Head of caudate nucleus (tissue), 42 donors: ENCODE data around the gene TRABD2A.
"Not testable (repeated sequence)": the region's sequence is repeated elsewhere in the genome, so short reads cannot be mapped to it uniquely, and the experiment has no call there.

Experiments
- DNase-seq, 42 donors: peaks; one replicate each; pipeline versions ENCODE4 v3.0.0 to v3.0.0-alpha.2; 2020 to 2021; ENCODE audit warnings: mixed read lengths in 7 of 42
- intact Hi-C: fragments of 100-400 bp; cut with DNase I; formaldehyde crosslinking; loops from one replicate; pipeline ENCODE4 v1.15.0; 2022

TRABD2A gene

DNA sequence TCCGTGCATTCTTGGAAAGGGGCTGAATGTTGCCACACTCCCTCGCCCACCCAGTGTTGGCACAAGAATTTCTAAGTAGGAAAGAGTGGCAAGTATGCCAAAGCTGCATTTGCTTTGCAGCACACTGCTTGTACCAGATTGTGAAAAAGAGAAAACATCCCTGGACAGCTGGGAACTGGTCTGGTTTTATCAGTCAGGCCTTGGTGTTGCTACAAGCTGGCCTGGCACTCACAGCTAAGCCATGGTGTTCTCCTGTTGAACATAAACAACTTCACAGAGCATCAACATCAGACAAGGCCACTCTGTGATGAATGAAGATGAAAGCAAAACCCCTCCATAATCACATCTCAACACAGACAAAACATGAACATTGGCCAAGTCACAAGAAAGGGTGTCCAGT, 4.2 kb upstream of the TRABD2A start:
- DNase-seq, result peak in 1 of 42 donors; percentile 24
- intact Hi-C loops, result loop anchor here (10.0 kb wide), 1 partner anchor 390 kb away; no protein-coding TSS in a partner anchor

- intact Hi-C loops, result loop anchor here (10.0 kb wide), 1 partner anchor 390 kb away; no protein-coding TSS in a partner anchor
- no peak for DNase-seq
These were observed 3.6 kb upstream of the TRABD2A start for GRCh38 chr2:84884449-84884848.

GRCh38 chr2:84882775-84883550, 2.1 kb upstream of the TRABD2A start:
- DNase-seq, result peak in 1 of 42 donors; percentile 12
- intact Hi-C loops, result loop anchor here (10.0 kb wide), 1 partner anchor 388 kb away; no protein-coding TSS in a partner anchor

- intact Hi-C loops, result loop anchor here (10.0 kb wide), 1 partner anchor 388 kb away; no protein-coding TSS in a partner anchor
- no peak for DNase-seq
These were observed 1.5 kb upstream of the TRABD2A start for GRCh38 chr2:84882414-84882738.

GRCh38 chr2:84881581-84882413, 913 bp upstream of the TRABD2A start:
- intact Hi-C loops, result loop anchor here (10.0 kb wide), 1 partner anchor 387 kb away; no protein-coding TSS in a partner anchor
- DNase-seq, result peak; percentile 65 to 90 (median 80)

DNA sequence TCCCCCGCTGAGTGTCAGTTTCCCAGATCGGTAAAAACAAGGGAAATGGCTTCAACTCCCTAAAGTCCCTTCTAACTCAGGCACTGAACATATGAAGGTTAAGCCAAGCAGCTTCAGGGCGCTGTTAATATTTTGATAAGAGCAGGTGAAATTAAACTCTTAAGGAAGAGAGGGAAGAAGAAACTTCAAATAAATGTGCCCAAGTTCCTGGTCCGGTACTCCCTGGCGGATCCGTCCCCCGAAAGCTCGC, 564 bp downstream of the TRABD2A start:
- no peak for DNase-seq
- intact Hi-C loops, result loop anchor here (10.0 kb wide), 1 partner anchor 386 kb away; no protein-coding TSS in a partner anchor

GRCh38 chr2:84879584-84880394, 1.1 kb downstream of the TRABD2A start:
- DNase-seq, result peak in 1 of 42 donors; percentile 38
- intact Hi-C loops, result loop anchor here (10.0 kb wide), 1 partner anchor 385 kb away; no protein-coding TSS in a partner anchor

DNA sequence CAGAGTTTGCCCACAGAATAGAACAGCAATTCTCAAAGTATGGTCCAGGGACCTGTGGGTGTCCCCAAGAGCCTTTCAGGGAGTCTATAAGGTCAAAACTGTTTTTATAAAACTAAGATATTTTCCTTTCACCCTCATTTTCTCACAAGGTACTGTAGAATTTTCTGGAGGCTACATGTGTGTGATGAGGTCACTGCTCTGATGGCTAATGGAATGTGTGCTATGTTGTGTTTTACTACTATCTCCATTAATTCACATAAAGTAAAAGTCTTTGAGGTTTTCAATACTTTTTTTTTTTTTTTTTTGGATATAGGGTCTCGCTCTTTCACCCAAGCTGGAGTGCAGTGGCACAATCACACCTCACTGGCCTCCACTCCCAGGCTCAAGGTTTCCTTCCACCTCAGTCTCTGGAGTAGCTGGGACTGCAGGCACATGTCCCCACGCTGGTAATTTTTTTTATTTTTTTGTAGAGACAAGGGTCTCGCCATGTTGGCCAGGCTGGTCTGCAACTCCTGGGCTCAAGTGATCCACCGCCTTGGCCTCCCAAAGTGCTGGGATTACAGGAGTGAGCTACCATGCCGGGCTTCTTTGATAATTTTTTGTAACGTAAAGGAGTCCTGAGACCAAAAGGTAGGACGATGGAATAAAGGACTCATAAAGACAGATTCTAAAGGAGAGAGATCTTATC, 1.8 kb downstream of the TRABD2A start:
- DNase-seq, result peak in 1 of 42 donors; percentile 41
- intact Hi-C loops, result no loop called here

DNA sequence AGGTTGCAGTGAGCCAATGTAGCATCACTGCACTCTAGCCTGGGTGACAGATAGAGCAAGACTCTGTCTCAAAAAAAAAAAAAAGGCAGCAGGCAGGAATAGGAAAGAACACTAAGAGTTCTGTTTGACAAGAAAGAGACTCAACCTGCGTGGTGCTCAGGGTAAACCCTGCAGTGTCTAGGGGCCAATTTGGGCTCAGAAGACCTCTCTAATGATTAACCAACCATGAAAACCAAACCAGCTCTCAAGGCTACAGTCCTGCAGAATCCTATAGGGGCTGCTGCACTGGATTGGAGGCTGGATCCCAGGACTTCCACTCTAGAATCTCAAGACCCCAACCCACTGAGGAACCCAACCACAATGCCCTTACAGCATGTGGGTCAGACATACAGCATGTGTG, 2.4 kb downstream of the TRABD2A start:
- peak in 1 of 42 donors; percentile 17 for DNase-seq
- intact Hi-C loops, result no loop called here

GRCh38 chr2:84876369-84876768, 4.5 kb downstream of the TRABD2A start:
- no peak for DNase-seq
- intact Hi-C loops, result no loop called here

DNA sequence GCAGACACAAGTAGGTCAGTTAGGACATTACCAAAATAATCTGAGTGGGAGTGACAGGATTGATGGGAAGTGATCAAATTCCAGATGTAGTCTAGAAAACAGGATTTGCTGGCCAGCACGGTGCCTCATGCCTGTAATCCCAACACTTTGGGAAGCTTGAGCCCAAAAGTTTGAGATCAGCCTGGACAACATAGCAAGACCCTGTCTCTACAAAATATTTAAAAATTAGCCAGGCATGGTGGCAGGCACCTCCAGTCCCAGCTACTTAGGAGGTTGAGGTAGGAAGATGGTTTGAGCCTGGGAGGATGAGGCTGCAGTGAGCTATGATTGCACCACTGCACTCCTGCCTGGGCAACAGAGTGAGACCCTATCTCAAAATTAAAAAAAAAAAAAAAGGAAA, 5.3 kb downstream of the TRABD2A start:
- peak in 1 of 42 donors; percentile 25 for DNase-seq
- intact Hi-C loops, result not testable (repeated sequence)

GRCh38 chr2:84875213-84875560, 5.7 kb downstream of the TRABD2A start:
- intact Hi-C loops, result no loop called here
- peak in 1 of 42 donors; percentile 24 for DNase-seq

DNA sequence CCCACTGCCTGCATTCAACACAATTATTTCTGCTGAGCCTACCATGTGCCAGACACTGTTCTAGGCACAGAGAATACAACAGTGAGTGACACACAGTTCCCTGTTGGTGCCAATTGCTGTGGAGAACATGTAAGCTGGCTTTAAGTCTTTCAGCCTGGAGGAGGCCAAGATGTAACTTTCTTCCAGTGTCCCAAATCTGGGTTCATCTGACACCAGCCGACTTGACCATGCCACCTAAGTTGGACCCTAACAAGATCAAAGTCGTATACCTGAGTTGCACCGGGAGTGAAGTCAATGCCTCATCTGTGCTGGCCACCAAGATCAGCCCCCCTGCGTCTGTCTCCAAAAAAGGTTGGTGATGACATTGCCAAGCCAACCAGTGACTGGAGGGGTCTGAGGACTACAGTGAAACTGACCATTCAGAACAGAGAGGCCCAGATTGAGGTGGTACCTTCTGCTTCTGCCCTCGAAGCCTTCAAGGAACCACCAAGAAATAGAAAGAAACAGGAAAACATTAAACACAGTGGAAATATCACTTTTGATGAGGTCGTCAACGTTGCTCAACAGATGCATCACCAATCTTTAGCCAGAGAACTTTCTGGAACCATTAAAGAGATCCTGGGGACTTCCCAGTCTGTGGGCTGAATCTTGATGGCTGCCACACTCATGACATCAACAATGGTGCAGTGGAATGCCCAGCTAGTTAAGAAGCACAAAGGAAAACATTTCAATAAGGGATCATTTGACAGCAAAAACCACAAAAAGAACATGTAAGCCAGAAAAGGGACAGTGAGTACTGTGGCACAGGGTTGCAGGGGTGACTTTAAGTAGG, 6.3 kb downstream of the TRABD2A start:
- peak in 1 of 42 donors; percentile 8 for DNase-seq

GRCh38 chr2:84873350-84873749, 7.5 kb downstream of the TRABD2A start:
- intact Hi-C loops, result no loop called here

More for the DNA sequence above, 6.3 kb downstream of the TRABD2A start:
- intact Hi-C loops, result no loop called here

DNA sequence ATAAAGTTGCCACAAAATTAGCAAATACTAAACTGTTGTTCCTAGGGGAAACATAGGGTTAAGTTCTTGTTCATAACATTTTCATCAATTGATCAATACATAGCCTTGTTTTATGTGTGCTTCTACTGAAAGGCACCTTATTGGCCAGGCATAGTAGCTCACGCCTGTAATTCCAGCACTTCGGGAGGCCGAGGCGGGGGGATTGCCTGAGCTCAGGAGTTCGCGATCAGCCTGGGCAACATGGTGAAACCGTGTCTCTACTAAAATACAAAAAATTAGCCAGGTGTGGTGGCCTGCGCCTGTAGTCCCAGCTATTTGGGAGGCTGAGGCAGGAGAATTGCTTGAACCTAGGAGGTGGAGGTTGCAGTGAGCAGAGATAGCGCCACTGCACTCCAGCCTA, 8.2 kb downstream of the TRABD2A start:
- DNase-seq, result peak in 1 of 42 donors; percentile 27
- intact Hi-C loops, result not testable (repeated sequence)

More at GRCh38 chr2:84873350-84873749, 7.5 kb downstream of the TRABD2A start:
- DNase-seq, result no peak

DNA sequence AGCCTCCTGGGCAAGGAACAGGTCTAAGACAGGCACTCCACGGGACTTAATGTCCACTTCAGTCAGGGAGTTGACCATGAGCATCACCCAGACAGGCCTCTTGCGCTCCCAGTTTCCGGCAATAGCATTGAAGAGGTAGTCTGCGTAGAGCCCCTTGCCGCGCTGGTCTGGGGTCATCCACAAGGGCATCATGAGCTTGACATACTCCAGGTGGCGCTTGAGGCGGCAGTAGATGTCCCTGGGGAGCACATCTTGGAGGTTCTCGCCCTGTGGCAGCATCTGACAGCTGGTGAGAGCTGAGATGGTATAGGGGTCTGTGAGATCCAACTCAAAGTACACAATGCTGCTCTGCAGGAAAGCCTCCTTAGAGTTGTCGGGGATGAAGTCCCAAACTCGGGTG, 10.6 kb downstream of the TRABD2A start:
- intact Hi-C loops, result no loop called here

DNA sequence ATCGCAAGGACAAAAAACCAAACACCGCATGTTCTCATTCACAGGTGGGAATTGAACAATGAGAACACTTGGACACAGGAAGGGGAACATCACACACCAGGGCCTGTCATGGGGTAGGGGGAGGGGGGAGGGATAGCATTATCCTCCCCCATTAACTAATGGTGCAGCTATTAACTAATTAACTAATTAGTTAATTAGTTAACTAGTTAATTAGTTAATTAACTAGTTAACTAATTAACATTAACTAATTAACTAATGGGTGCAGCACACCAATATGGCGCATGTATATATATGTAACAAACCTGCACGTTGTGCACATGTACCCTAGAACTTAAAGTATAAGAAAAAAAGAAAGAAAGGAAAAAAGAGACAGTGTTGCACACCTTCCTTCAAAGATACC, 12.6 kb downstream of the TRABD2A start:
- intact Hi-C loops, DNase-seq: not testable (repeated sequence)

More for the DNA sequence above, 10.6 kb downstream of the TRABD2A start:
- peak in 2 of 42 donors; percentile 9 to 32 for DNase-seq

DNA sequence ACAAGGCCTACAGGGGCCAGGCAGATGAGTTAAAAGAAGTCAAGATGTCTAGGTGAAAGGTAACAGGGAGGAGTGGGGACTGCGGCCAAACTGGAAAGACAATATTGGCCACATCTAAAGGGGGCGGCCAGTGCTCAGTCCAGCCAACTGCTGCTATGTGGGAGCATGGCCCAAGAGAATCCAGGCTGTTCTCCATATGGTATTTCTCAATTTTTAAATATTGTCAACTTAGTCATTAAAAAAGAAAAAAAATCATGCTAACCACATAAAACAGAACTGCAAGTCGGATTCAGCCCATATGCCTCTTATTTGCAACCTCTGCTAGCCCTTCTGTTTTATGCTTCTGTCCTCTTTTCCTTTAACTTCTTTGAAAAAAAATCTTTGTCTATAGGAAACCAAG, 14.8 kb downstream of the TRABD2A start:
- intact Hi-C loops, result no loop called here
- DNase-seq, result no peak
